ENCODE measurements around the gene MAST4. TPM values are rescaled to one million over a fixed set of nuclear protein-coding genes. Genes with fewer than 3 reads are reported as not detected.
A peak's percentile ranks its signal among the peaks of the same experiment; 100 is the strongest.

Gene MAST4
- total RNA-seq, 1 donor from 2014 or later, result 0.99 TPM

DNA sequence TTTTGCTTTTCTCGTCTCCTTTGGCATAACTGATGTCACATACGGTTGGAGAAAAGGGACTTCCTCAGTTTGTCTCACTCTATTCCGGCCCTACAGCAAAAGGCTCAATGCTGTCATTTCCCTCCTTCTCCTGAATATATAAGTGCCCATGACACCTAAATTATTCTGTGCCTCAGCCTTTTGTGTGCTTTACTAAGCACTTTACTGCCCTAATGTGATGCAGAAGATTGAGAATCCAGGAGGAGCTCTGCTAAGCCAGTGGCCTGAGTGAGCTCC lies 592.8 kb downstream of the MAST4 start:
- H3K4me2 ChIP-seq, result no peak overlapping the region
- peaks cover 5% of the 10 kb centered on the region for H3F3A ChIP-seq (ENCODE audit: low read depth)
- TF ChIP-seq EZH2phosphoT487 (IDR thresholded peaks at IDR 0.05), result no peak
- no peak for TF ChIP-seq EZH2 (IDR thresholded peaks at IDR 0.05)
- no peak for TF ChIP-seq CTCF (IDR thresholded peaks at IDR 0.05)
- H3K9ac ChIP-seq, result no peak overlapping the region
- no peak overlapping the region for H3K27ac ChIP-seq
- no peak overlapping the region for H3K27ac Mint-ChIP-seq
- H3K4me3 ChIP-seq, result no peak overlapping the region
- peaks cover 7% of the 10 kb centered on the region for H3K4me1 ChIP-seq
- peaks cover 17% of the 10 kb centered on the region for H3K4me1 Mint-ChIP-seq
- no peak for DNase-seq (ENCODE audit: low spot score)
- no peaks in the 10 kb centered on the region for H3K27me3 ChIP-seq
- no peak overlapping the region for H2AFZ ChIP-seq (replicated peaks)
- peaks cover 7% of the 10 kb centered on the region for H3K27me3 Mint-ChIP-seq (ENCODE audit: insufficient read depth, low read depth)
- H3K4me3 Mint-ChIP-seq, result no peak overlapping the region
- no peaks in the 10 kb centered on the region for H3K79me2 ChIP-seq (ENCODE audit: low read depth)
- H3K9me3 Mint-ChIP-seq, result peaks cover 14% of the 10 kb centered on the region
- H3K36me3 ChIP-seq, result no peaks in the 10 kb centered on the region
- no peaks in the 10 kb centered on the region for H3K9me3 ChIP-seq (ENCODE audit: low read depth)
- no peaks in the 10 kb centered on the region for H3K36me3 Mint-ChIP-seq
- no peaks in the 10 kb centered on the region for H4K20me1 ChIP-seq (ENCODE audit: low read depth)

- H3K36me3 ChIP-seq, result no peaks in the 10 kb centered on the region
- DNase-seq (ENCODE audit: low spot score), result no peak
- H4K20me1 ChIP-seq (ENCODE audit: low read depth), result no peaks in the 10 kb centered on the region
- H3K79me2 ChIP-seq (ENCODE audit: low read depth), result no peaks in the 10 kb centered on the region
- H3K27ac Mint-ChIP-seq, result no peak overlapping the region
- H3K27me3 ChIP-seq, result no peaks in the 10 kb centered on the region
- H3K4me3 ChIP-seq, result no peak overlapping the region
- peaks cover 7% of the 10 kb centered on the region for H3K27me3 Mint-ChIP-seq (ENCODE audit: insufficient read depth, low read depth)
- H3F3A ChIP-seq (ENCODE audit: low read depth), result peaks cover 5% of the 10 kb centered on the region
- peaks cover 17% of the 10 kb centered on the region for H3K4me1 Mint-ChIP-seq
- H3K9me3 ChIP-seq (ENCODE audit: low read depth), result no peaks in the 10 kb centered on the region
- no peak overlapping the region for H3K9ac ChIP-seq
- H2AFZ ChIP-seq (replicated peaks), result no peak overlapping the region
- peaks cover 7% of the 10 kb centered on the region for H3K4me1 ChIP-seq
- H3K36me3 Mint-ChIP-seq, result no peaks in the 10 kb centered on the region
- no peak overlapping the region for H3K27ac ChIP-seq
- H3K4me3 Mint-ChIP-seq, result no peak overlapping the region
- H3K4me2 ChIP-seq, result no peak overlapping the region
- H3K9me3 Mint-ChIP-seq, result peaks cover 14% of the 10 kb centered on the region
- TF ChIP-seq EZH2phosphoT487 (IDR thresholded peaks at IDR 0.05) (no peak), EZH2 (IDR thresholded peaks at IDR 0.05) (no peak), CTCF (IDR thresholded peaks at IDR 0.05) (no peak)
Observed at GRCh38 chr5:67189931-67190330, 593.7 kb downstream of the MAST4 start.

- Histone ChIP-seq H3K36me3 (no peaks in the 10 kb centered on the region), H3K79me2 (ENCODE audit: low read depth) (no peaks in the 10 kb centered on the region), H3F3A (ENCODE audit: low read depth) (peaks cover 5% of the 10 kb centered on the region), H3K9ac (no peak overlapping the region), H3K9me3 (ENCODE audit: low read depth) (no peaks in the 10 kb centered on the region), H2AFZ (replicated peaks) (no peak overlapping the region), H3K4me1 (peaks cover 7% of the 10 kb centered on the region), H3K4me3 (no peak overlapping the region), H4K20me1 (ENCODE audit: low read depth) (no peaks in the 10 kb centered on the region), H3K27me3 (no peaks in the 10 kb centered on the region), H3K27ac (no peak overlapping the region), H3K4me2 (no peak overlapping the region)
- TF ChIP-seq EZH2 (IDR thresholded peaks at IDR 0.05) (no peak), EZH2phosphoT487 (IDR thresholded peaks at IDR 0.05) (no peak), CTCF (IDR thresholded peaks at IDR 0.05) (no peak)
- Mint-ChIP-seq H3K27ac (no peak overlapping the region), H3K4me3 (no peak overlapping the region), H3K36me3 (no peaks in the 10 kb centered on the region), H3K9me3 (peaks cover 14% of the 10 kb centered on the region), H3K4me1 (peaks cover 17% of the 10 kb centered on the region), H3K27me3 (ENCODE audit: insufficient read depth, low read depth) (peaks cover 7% of the 10 kb centered on the region)
- DNase-seq (ENCODE audit: low spot score), result no peak
Observed at GRCh38 chr5:67190410-67190809, 594.2 kb downstream of the MAST4 start.

DNA sequence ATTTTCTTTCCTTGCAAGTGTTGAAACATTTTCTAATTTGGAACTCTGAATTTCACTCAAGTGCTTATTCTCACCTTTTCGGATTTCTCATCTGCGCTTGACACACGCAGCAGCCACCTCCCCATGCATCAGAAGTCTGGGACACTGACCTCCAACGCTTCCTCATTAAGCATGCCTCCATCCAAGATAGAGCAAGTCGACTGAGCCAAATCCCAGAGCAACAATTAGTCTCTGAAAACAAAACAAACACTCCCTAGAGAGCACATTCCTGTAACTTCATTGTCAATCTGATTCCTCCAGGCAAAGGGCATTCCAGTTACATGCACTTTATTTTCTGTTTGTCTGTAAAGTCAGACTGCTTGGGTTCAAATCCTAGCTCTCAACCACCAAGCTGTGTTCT lies 594.7 kb downstream of the MAST4 start:
- TF ChIP-seq EZH2phosphoT487 (IDR thresholded peaks at IDR 0.05) (no peak), EZH2 (IDR thresholded peaks at IDR 0.05) (no peak), CTCF (IDR thresholded peaks at IDR 0.05) (no peak)
- Mint-ChIP-seq H3K36me3 (no peaks in the 10 kb centered on the region), H3K9me3 (peaks cover 14% of the 10 kb centered on the region), H3K27me3 (ENCODE audit: insufficient read depth, low read depth) (peaks cover 7% of the 10 kb centered on the region), H3K27ac (no peak overlapping the region), H3K4me3 (no peak overlapping the region), H3K4me1 (peaks cover 17% of the 10 kb centered on the region)
- Histone ChIP-seq H3K4me1 (peaks cover 7% of the 10 kb centered on the region), H3K27ac (no peak overlapping the region), H3K9me3 (ENCODE audit: low read depth) (no peaks in the 10 kb centered on the region), H3K4me2 (no peak overlapping the region), H3F3A (ENCODE audit: low read depth) (peaks cover 5% of the 10 kb centered on the region), H3K9ac (no peak overlapping the region), H3K4me3 (no peak overlapping the region), H3K79me2 (ENCODE audit: low read depth) (no peaks in the 10 kb centered on the region), H3K36me3 (no peaks in the 10 kb centered on the region), H3K27me3 (no peaks in the 10 kb centered on the region), H2AFZ (replicated peaks) (no peak overlapping the region), H4K20me1 (ENCODE audit: low read depth) (no peaks in the 10 kb centered on the region)
- DNase-seq (ENCODE audit: low spot score), result peak; percentile 47

Data from neural progenitor cell (in vitro differentiated cells).